ENCODE data around the gene TMUB2. TPM values are rescaled to one million over a fixed set of nuclear protein-coding genes. Genes with fewer than 3 reads are reported as not detected.
A peak's percentile ranks its signal among the peaks of the same experiment; 100 is the strongest.

TMUB2 gene
- total and polyA plus RNA-seq, 2 of the 13 experiments (the other 11 are each of a cell fraction or from before 2014, with no cell fraction given): 26.9 to 50.8 TPM

DNA sequence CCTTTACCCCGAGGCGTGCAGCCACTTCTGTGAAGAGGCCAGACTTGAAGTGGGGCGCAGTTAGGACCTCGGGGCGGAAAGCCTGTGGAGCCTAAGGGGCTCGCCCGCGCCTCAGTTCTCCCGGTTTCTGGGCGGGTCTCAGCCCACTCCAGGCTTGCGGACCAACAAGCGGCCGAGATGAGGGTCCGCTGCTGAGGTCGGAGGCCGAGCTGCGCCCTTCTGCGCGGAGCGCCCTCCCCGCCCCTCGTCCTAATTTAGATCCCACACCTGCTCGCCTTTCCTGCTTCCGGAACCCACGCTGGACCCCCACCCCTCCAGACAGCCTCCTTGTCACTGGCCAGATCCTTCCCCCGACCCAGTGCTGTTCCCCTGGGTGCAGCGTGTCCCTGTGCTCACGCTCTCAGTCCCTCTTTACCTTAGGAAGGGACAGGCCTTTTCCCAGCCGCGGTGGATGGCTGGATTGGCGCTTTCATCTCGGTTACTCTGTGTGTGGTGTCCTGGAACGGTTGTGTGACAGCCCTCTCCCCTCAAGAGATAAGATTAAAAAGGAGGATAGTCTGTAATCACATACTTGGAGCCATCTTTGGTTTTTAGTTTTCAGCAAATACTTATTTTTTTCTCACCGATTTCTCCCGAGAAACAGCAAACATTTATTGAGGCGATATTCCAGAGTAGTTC lies 13.8 kb downstream of the TMUB2 start (continued):
- TF ChIP-seq YY1 (IDR thresholded peaks at IDR 0.05; ENCODE audit: insufficient read depth, insufficient replicate concordance, low read depth, low read length) (no peak), ETV5 (CRISPR knock-in tag; IDR thresholded peaks at IDR 0.05; ENCODE audit: borderline replicate concordance) (no peak; the same call in 1 of the 2 replicates), ZBTB2 (CRISPR knock-in tag; IDR thresholded peaks at IDR 0.05; ENCODE audit: low read depth) (no peak; the same call in 1 of the 2 replicates), MTA3 (CRISPR knock-in tag; IDR thresholded peaks at IDR 0.05) (no peak), TP53 (CRISPR knock-in tag; conservative IDR thresholded peaks at IDR 0.05) (no peak), ATAD3A (CRISPR knock-in tag; IDR thresholded peaks at IDR 0.05) (no peak), POGK (CRISPR knock-in tag; conservative IDR thresholded peaks at IDR 0.05) (0 out of 2 replicates have a peak, but pooled peaks have one; percentile 30), SNAPC2 (CRISPR knock-in tag; IDR thresholded peaks at IDR 0.05) (no peak), ATF6 (CRISPR knock-in tag; conservative IDR thresholded peaks at IDR 0.05) (no peak), ZNF704 (CRISPR knock-in tag; IDR thresholded peaks at IDR 0.05; ENCODE audit: borderline replicate concordance) (peak; percentile 45; the same call in 1 of the 2 replicates), KAT8 (CRISPR knock-in tag; IDR thresholded peaks at IDR 0.05) (peak; percentile 88), ZNF263 (CRISPR knock-in tag; IDR thresholded peaks at IDR 0.05) (peak; percentile 59; the same call in 1 of the 2 replicates), RBFOX2 (IDR thresholded peaks at IDR 0.05; ENCODE audit: low read depth, low read length) (peak; percentile 81), HNRNPLL (IDR thresholded peaks at IDR 0.05; ENCODE audit: low read depth, low read length, poor library complexity, severe bottlenecking) (no peak), ZNF792 (CRISPR knock-in tag; IDR thresholded peaks at IDR 0.05) (0 out of 2 replicates have a peak, but pooled peaks have one; percentile 28), IKZF4 (CRISPR knock-in tag; IDR thresholded peaks at IDR 0.05; ENCODE audit: borderline replicate concordance, low read depth, not compliant biosample characterization) (no peak), NFIB (CRISPR knock-in tag; IDR thresholded peaks at IDR 0.05; ENCODE audit: borderline replicate concordance) (no peak), RNF2 (conservative IDR thresholded peaks at IDR 0.05; ENCODE audit: low read depth) (no peak), MXD4 (CRISPR knock-in tag; IDR thresholded peaks at IDR 0.05) (peak; percentile 60; the same call in 1 of the 2 replicates), ZNF639 (CRISPR knock-in tag; conservative IDR thresholded peaks at IDR 0.05) (peak; percentile 14; the same call in 1 of the 2 replicates)
- TF ChIP-seq, protein P1, sequence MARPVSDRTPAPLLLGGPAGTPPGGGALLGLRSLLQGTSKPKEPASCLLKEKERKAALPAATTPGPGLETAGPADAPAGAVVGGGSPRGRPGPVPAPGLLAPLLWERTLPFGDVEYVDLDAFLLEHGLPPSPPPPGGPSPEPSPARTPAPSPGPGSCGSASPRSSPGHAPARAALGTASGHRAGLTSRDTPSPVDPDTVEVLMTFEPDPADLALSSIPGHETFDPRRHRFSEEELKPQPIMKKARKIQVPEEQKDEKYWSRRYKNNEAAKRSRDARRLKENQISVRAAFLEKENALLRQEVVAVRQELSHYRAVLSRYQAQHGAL (CRISPR knock-in tag; IDR thresholded peaks at IDR 0.05; ENCODE audit: not compliant biosample characterization): no peak

Data from HepG2 (cell line).